Measurements from ENCODE around the gene SEMA4D. TPM values are rescaled to one million over a fixed set of nuclear protein-coding genes. Genes with fewer than 3 reads are reported as not detected.

SEMA4D gene
- polyA plus RNA-seq, 1 donor from 2014 or later = 35.3 TPM

DNA sequence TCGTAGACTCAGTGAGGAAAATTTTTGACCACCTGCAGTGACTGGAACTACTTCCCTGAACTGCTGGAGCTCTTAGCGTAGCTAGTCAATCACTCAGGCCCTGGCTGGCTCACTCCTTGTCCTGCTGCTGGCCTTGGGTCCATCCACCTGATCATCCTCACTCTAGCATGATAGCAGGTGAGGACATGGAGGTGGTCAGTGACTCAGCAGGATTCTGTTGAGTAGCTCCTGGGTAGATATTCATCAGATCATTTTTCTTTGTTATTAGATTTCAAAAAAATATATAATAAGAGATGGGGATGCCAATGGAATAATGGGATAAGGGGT, 25.0 kb upstream of the SEMA4D start:
- H3K27ac Mint-ChIP-seq = peak overlapping the region; percentile 50 to 95 (median 85)
- H3K9me3 Mint-ChIP-seq = peaks cover 0 to 2% (median 0%) of the 10 kb centered on the region in 3 donors
- H3K27me3 Mint-ChIP-seq = peaks cover 5% of the 10 kb centered on the region
- H3K36me3 Mint-ChIP-seq = no peaks in the 10 kb centered on the region
- peaks cover 45 to 61% (median 52%) of the 10 kb centered on the region in 3 donors for H3K4me1 Mint-ChIP-seq
- peak overlapping the region in 1 of 4 donors; percentile 92 for H3K4me3 Mint-ChIP-seq

GRCh38 chr9:89522261-89522958, 24.5 kb upstream of the SEMA4D start:
- Mint-ChIP-seq H3K36me3 (no peaks in the 10 kb centered on the region), H3K4me1 (peaks cover 42 to 63% (median 52%) of the 10 kb centered on the region in 3 donors), H3K4me3 (peak overlapping the region; percentile 1 to 92 (median 57)), H3K27ac (peak overlapping the region; percentile 50 to 95 (median 85)), H3K27me3 (peaks cover 5% of the 10 kb centered on the region), H3K9me3 (no peaks in the 10 kb centered on the region)

GRCh38 chr9:89519366-89519805, 21.5 kb upstream of the SEMA4D start:
- H3K27me3 Mint-ChIP-seq = peaks cover 5% of the 10 kb centered on the region
- H3K4me3 Mint-ChIP-seq = no peak overlapping the region
- no peaks in the 10 kb centered on the region for H3K9me3 Mint-ChIP-seq
- H3K27ac Mint-ChIP-seq = peak overlapping the region in 1 of 3 donors; percentile 59
- H3K4me1 Mint-ChIP-seq = peaks cover 42 to 47% (median 45%) of the 10 kb centered on the region in 3 donors
- H3K36me3 Mint-ChIP-seq = no peaks in the 10 kb centered on the region

GRCh38 chr9:89518466-89519365, 20.8 kb upstream of the SEMA4D start:
- Mint-ChIP-seq H3K9me3 (no peaks in the 10 kb centered on the region), H3K27ac (peak overlapping the region in 2 of 3 donors; percentile 39 to 84), H3K4me1 (peaks cover 38 to 41% (median 40%) of the 10 kb centered on the region in 3 donors), H3K36me3 (no peaks in the 10 kb centered on the region), H3K27me3 (peaks cover 5% of the 10 kb centered on the region), H3K4me3 (peak overlapping the region in 2 of 4 donors; percentile 65 to 83)

GRCh38 chr9:89515416-89515815, 17.5 kb upstream of the SEMA4D start:
- Mint-ChIP-seq H3K4me3 (no peak overlapping the region), H3K27ac (no peak overlapping the region), H3K36me3 (no peaks in the 10 kb centered on the region)

GRCh38 chr9:89514956-89515355, 17.0 kb upstream of the SEMA4D start:
- Mint-ChIP-seq H3K4me1 (peaks cover 29 to 34% (median 31%) of the 10 kb centered on the region in 3 donors), H3K27ac (no peak overlapping the region), H3K27me3 (no peaks in the 10 kb centered on the region), H3K4me3 (no peak overlapping the region), H3K36me3 (no peaks in the 10 kb centered on the region), H3K9me3 (no peaks in the 10 kb centered on the region)

More at GRCh38 chr9:89515416-89515815, 17.5 kb upstream of the SEMA4D start:
- H3K9me3 Mint-ChIP-seq = no peaks in the 10 kb centered on the region
- H3K27me3 Mint-ChIP-seq = no peaks in the 10 kb centered on the region
- peaks cover 32 to 34% (median 32%) of the 10 kb centered on the region in 3 donors for H3K4me1 Mint-ChIP-seq

GRCh38 chr9:89514337-89514736, 16.4 kb upstream of the SEMA4D start:
- no peaks in the 10 kb centered on the region for H3K9me3 Mint-ChIP-seq
- H3K27me3 Mint-ChIP-seq = no peaks in the 10 kb centered on the region
- no peaks in the 10 kb centered on the region for H3K36me3 Mint-ChIP-seq
- no peak overlapping the region for H3K4me3 Mint-ChIP-seq
- no peak overlapping the region for H3K27ac Mint-ChIP-seq
- peaks cover 24 to 33% (median 28%) of the 10 kb centered on the region in 3 donors for H3K4me1 Mint-ChIP-seq

DNA sequence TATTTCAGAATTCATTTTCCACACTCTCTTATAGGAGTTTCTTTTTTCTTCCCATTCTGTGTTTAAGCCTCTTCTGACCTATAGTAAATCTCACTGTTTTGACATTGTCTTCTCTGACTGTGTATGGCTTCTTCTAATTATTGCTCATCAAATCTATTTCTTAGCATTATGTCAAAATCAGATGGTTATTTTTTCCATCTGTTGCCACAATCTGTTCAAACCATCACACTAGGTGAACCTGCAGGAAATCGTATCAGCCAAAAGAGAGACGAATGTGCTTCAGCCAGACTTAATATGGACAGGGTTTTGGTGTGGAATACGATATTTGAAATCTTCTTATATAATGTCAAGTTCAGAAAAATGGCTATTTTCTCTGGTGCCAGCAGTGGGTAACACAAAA, 15.9 kb upstream of the SEMA4D start:
- H3K9me3 Mint-ChIP-seq = no peaks in the 10 kb centered on the region
- no peak overlapping the region for H3K27ac Mint-ChIP-seq
- H3K4me3 Mint-ChIP-seq = no peak overlapping the region
- no peaks in the 10 kb centered on the region for H3K27me3 Mint-ChIP-seq
- H3K36me3 Mint-ChIP-seq = no peaks in the 10 kb centered on the region
- H3K4me1 Mint-ChIP-seq = peaks cover 26 to 33% (median 27%) of the 10 kb centered on the region in 3 donors

GRCh38 chr9:89512382-89512781, 14.5 kb upstream of the SEMA4D start:
- Mint-ChIP-seq H3K9me3 (no peaks in the 10 kb centered on the region), H3K36me3 (no peaks in the 10 kb centered on the region), H3K27me3 (no peaks in the 10 kb centered on the region), H3K4me1 (peaks cover 33 to 38% (median 34%) of the 10 kb centered on the region in 3 donors), H3K4me3 (no peak overlapping the region), H3K27ac (no peak overlapping the region)

GRCh38 chr9:89508951-89509615, 11.2 kb upstream of the SEMA4D start:
- H3K9me3 Mint-ChIP-seq = no peaks in the 10 kb centered on the region
- H3K27ac Mint-ChIP-seq = peak overlapping the region in 2 of 3 donors; percentile 73
- H3K4me3 Mint-ChIP-seq = peak overlapping the region in 2 of 4 donors; percentile 1 to 39
- no peaks in the 10 kb centered on the region for H3K27me3 Mint-ChIP-seq
- H3K36me3 Mint-ChIP-seq = no peaks in the 10 kb centered on the region
- H3K4me1 Mint-ChIP-seq = peaks cover 38 to 58% (median 47%) of the 10 kb centered on the region in 3 donors

DNA sequence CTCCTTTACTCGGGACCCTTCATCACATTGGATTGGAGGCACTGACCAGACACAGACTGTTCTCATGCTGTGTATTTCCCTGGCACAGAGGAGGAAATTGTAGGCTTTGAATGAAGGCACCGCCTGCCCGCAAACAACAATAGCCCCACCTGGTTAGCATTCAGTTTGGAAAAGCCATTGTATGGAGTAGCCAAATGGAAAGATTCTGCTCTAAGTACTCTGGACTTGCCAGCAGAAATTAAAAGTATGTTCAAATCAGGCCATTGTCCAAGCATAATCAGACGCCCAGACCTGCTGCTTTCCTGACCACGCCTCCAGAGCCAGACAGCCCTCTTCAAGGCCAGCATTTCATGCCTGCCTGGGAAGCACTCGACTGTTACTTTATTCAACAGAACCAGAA, 8.0 kb upstream of the SEMA4D start:
- Mint-ChIP-seq H3K27me3 (no peaks in the 10 kb centered on the region), H3K4me1 (peaks cover 52 to 70% (median 54%) of the 10 kb centered on the region in 3 donors), H3K27ac (peak overlapping the region in 2 of 3 donors; percentile 78 to 93), H3K4me3 (peak overlapping the region in 1 of 4 donors; percentile 60), H3K9me3 (no peaks in the 10 kb centered on the region), H3K36me3 (no peaks in the 10 kb centered on the region)

DNA sequence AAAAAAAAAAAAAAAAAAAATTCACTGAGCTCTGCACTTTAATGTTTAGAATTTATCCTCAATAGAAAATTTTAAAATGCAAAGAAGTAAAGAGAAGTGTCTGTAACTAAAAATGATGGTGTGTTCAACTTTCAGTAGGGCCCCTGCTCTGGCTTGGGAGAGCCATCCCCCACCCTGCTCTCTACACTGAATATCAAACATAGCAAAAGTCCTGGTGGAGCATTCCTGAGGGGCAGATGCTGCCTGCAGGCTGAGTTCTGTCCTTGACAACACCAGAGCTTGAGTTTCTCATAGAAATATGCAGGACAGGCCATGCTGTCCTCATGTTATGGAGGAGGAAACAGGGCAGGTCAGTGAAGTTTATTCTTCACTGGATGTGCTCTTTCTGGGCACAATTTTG, 7.1 kb upstream of the SEMA4D start:
- H3K4me3 Mint-ChIP-seq = no peak overlapping the region
- peaks cover 51 to 68% (median 52%) of the 10 kb centered on the region in 3 donors for H3K4me1 Mint-ChIP-seq
- peak overlapping the region in 1 of 3 donors; percentile 15 for H3K27ac Mint-ChIP-seq
- H3K36me3 Mint-ChIP-seq = no peaks in the 10 kb centered on the region
- H3K27me3 Mint-ChIP-seq = no peaks in the 10 kb centered on the region
- no peaks in the 10 kb centered on the region for H3K9me3 Mint-ChIP-seq

- Mint-ChIP-seq H3K27me3 (no peaks in the 10 kb centered on the region), H3K27ac (peak overlapping the region in 1 of 3 donors; percentile 58), H3K4me3 (peak overlapping the region in 1 of 4 donors; percentile 41), H3K4me1 (peaks cover 51 to 67% (median 54%) of the 10 kb centered on the region in 3 donors), H3K9me3 (no peaks in the 10 kb centered on the region), H3K36me3 (no peaks in the 10 kb centered on the region)
These were observed 4.8 kb upstream of the SEMA4D start for GRCh38 chr9:89502671-89503070.

- no peaks in the 10 kb centered on the region for H3K27me3 Mint-ChIP-seq
- peak overlapping the region; percentile 0 to 58 (median 33) for H3K27ac Mint-ChIP-seq
- no peaks in the 10 kb centered on the region for H3K9me3 Mint-ChIP-seq
- no peaks in the 10 kb centered on the region for H3K36me3 Mint-ChIP-seq
- peaks cover 47 to 61% (median 48%) of the 10 kb centered on the region in 3 donors for H3K4me1 Mint-ChIP-seq
- H3K4me3 Mint-ChIP-seq = peak overlapping the region in 1 of 4 donors; percentile 41
These were observed 4.2 kb upstream of the SEMA4D start for GRCh38 chr9:89502038-89502601.
